Measurements from ENCODE around the gene ZNF444.

DNA sequence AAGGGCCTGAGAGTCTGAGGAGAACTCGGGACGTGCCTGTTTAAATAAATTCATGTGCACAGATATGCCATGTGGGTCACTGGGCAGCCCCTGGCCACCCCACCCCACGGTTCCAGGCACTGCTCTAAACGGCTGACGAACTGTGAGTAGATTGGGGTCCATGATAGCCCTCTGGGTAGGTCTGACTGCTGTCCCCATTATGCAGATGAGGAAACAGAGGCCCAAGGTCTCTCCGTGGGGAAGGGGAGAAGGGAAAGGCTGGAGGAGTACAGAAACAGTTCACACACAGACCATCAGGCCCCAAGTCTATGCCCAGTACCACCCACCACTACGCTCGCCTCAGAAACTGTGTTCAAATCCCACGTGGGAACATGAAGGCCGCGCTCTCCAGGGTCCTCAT, 34.1 kb upstream of the ZNF444 start:
- no peak for TF ChIP-seq CREM (CRISPR knock-in tag; IDR thresholded peaks at IDR 0.05)
- TF ChIP-seq NFE2L1 (CRISPR knock-in tag; IDR thresholded peaks at IDR 0.05), result no peak
- TF ChIP-seq, protein P1, sequence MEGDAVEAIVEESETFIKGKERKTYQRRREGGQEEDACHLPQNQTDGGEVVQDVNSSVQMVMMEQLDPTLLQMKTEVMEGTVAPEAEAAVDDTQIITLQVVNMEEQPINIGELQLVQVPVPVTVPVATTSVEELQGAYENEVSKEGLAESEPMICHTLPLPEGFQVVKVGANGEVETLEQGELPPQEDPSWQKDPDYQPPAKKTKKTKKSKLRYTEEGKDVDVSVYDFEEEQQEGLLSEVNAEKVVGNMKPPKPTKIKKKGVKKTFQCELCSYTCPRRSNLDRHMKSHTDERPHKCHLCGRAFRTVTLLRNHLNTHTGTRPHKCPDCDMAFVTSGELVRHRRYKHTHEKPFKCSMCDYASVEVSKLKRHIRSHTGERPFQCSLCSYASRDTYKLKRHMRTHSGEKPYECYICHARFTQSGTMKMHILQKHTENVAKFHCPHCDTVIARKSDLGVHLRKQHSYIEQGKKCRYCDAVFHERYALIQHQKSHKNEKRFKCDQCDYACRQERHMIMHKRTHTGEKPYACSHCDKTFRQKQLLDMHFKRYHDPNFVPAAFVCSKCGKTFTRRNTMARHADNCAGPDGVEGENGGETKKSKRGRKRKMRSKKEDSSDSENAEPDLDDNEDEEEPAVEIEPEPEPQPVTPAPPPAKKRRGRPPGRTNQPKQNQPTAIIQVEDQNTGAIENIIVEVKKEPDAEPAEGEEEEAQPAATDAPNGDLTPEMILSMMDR (IDR thresholded peaks at IDR 0.05), result no peak
- TF ChIP-seq GABPB1 (CRISPR knock-in tag; IDR thresholded peaks at IDR 0.05), result no peak
- TF ChIP-seq, protein P2, sequence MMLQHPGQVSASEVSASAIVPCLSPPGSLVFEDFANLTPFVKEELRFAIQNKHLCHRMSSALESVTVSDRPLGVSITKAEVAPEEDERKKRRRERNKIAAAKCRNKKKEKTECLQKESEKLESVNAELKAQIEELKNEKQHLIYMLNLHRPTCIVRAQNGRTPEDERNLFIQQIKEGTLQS (CRISPR knock-in tag; conservative IDR thresholded peaks at IDR 0.05), result no peak
- no peak for TF ChIP-seq ZNF232 (CRISPR knock-in tag; IDR thresholded peaks at IDR 0.05)
